Osteocyte (in vitro differentiated cells): ENCODE results near the gene CYP24A1. TPM values are rescaled to one million over a fixed set of nuclear protein-coding genes. Genes with fewer than 3 reads are reported as not detected.

Experiments
- DNase-seq: peaks from one replicate; pipeline ENCODE4 v3.0.0; 2021; ENCODE audit warnings: mixed read lengths; ENCODE audit not compliant: unreplicated experiment; ENCODE audit errors: extremely low spot score
- H3K27ac Mint-ChIP-seq: one replicate; pipeline ENCODE4 v1.8.0; 2021; ENCODE audit warnings: mild to moderate bottlenecking, mixed read lengths; ENCODE audit not compliant: unreplicated experiment
- H3K27me3 Mint-ChIP-seq: one replicate; pipeline ENCODE4 v1.8.0; 2021; ENCODE audit warnings: mixed read lengths; ENCODE audit not compliant: unreplicated experiment
- H3K36me3 Mint-ChIP-seq: one replicate; pipeline ENCODE4 v1.8.0; 2021; ENCODE audit warnings: mixed read lengths; ENCODE audit not compliant: unreplicated experiment
- H3K4me1 Mint-ChIP-seq: one replicate; pipeline ENCODE4 v1.8.0; 2021; ENCODE audit warnings: mixed read lengths; ENCODE audit not compliant: unreplicated experiment
- H3K4me3 Mint-ChIP-seq: one replicate; pipeline ENCODE4 v1.8.0; 2021; ENCODE audit warnings: mild to moderate bottlenecking, moderate library complexity, mixed read lengths; ENCODE audit not compliant: unreplicated experiment
- H3K9me3 Mint-ChIP-seq: one replicate; pipeline ENCODE4 v1.8.0; 2021; ENCODE audit warnings: mixed read lengths; ENCODE audit not compliant: unreplicated experiment
- total RNA-seq: library from RNA; stranded (reverse); gene quantifications from 2 replicates; pipeline ENCODE4 v1.2.1, GENCODE V29; 2021
- TF ChIP-seq, protein P1 (sequence below): fragments of 200-600 bp; sonication (generic); IDR thresholded peaks from 2 replicates; pipeline ENCODE4 v1.5.0; 2021; ENCODE audit warnings: antibody characterized with exemption, mild to moderate bottlenecking, moderate library complexity

Gene CYP24A1
- total RNA-seq, 1 donor from 2014 or later: not detected

DNA sequence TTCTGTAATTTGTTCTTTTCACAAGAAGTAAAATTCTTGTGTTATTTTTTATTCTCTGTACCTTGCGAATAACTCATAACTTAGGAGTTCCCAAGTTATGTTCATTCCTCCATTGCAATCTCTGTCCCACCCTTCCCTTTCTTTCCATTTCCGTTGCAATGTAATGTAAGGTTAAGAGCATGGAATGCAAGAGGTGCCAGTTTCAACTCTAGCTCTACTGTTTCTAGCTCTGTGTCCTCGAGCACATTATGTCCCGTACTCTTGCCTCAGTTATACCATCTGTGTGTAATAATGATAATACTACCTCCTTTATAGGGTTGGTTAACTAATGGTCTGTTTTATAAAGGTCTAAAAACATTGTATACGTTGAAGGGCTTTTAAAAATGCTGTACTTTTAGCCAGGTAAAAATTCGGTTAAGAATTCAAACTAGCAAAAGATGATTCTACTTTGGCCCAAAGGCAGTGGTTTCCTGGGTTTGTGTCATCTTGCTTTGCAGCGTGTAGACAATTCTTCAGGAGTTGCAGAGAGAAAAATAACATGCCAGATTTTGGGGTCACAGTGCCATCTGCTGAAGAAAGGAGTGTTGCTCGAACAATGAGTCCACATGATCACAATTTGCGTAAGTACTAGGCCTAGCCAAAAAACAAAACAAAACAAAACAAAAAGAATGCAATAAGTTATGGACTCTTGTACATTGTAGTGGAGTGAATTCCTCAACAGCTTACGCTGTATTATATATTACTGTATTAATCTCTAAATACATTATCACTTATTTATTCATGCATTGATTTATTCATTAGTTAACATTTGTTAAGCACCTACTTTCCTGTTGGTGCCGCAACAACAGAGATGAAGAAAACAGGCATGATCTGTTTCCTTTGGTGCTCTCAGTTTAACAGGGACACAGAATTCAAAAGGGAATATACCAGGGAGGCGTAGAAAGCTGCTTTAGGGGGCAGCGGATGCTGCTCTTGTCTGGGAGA lies 24.1 kb upstream of the CYP24A1 start:
- H3K4me1 Mint-ChIP-seq: no peaks in the 10 kb centered on the region
- no peak overlapping the region for H3K27ac Mint-ChIP-seq
- H3K36me3 Mint-ChIP-seq: no peaks in the 10 kb centered on the region
- no peak overlapping the region for H3K4me3 Mint-ChIP-seq
- no peaks in the 10 kb centered on the region for H3K9me3 Mint-ChIP-seq
- TF ChIP-seq, protein P1, sequence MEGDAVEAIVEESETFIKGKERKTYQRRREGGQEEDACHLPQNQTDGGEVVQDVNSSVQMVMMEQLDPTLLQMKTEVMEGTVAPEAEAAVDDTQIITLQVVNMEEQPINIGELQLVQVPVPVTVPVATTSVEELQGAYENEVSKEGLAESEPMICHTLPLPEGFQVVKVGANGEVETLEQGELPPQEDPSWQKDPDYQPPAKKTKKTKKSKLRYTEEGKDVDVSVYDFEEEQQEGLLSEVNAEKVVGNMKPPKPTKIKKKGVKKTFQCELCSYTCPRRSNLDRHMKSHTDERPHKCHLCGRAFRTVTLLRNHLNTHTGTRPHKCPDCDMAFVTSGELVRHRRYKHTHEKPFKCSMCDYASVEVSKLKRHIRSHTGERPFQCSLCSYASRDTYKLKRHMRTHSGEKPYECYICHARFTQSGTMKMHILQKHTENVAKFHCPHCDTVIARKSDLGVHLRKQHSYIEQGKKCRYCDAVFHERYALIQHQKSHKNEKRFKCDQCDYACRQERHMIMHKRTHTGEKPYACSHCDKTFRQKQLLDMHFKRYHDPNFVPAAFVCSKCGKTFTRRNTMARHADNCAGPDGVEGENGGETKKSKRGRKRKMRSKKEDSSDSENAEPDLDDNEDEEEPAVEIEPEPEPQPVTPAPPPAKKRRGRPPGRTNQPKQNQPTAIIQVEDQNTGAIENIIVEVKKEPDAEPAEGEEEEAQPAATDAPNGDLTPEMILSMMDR: no peak
- no peak for DNase-seq
- peaks cover 33% of the 10 kb centered on the region for H3K27me3 Mint-ChIP-seq

DNA sequence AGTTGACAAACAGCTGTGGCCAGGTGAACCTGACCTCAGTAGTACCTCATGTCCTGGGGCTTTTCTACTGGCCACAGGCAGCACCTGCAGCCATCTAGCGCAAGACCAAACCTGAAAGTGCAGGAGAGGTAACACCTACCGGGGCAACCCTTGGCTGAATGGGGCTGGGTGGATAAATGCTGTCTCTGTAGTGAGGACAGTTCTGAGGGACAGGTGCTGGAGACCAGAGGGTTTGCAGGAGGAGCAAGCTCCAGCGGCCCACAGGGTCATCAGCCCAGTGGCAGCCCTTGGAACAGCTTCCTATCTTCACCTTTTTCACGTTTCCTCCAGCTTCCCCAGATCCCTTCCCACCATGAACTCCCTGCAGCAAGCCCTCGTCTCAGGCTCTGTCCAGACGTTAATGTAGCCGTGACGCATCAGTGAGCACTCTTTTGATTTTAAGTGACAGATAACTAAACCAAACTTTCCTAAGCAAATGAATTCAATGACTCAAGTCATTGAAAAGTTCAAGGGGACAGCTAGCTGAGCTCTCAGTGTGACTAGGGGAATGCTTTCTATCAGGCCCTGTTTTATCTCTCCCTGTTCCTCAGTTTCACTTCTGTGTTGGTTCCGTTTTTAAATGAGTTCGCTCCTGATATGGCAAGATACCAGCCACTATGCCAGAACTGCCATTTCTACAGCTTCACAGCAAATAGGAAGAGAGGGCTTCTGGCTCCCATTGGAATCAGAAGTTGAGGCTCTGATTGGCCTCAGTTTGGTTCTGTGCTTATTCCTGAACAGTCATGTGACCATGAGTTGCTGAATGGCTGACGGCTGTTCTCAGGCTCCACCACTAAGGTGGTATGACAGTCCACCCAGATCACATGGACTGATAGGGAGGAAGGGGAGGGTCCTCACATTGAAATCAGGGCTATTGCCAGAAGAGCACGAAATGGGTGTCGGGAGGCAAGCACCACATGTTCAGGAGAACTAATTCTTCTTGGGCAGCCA lies 22.0 kb upstream of the CYP24A1 start:
- Mint-ChIP-seq H3K4me3 (no peak overlapping the region), H3K9me3 (no peaks in the 10 kb centered on the region), H3K4me1 (no peaks in the 10 kb centered on the region), H3K36me3 (no peaks in the 10 kb centered on the region), H3K27ac (no peak overlapping the region), H3K27me3 (peaks cover 23% of the 10 kb centered on the region)
- TF ChIP-seq, protein P1: no peak
- DNase-seq: no peak

- H3K27ac Mint-ChIP-seq: no peak overlapping the region
- no peaks in the 10 kb centered on the region for H3K9me3 Mint-ChIP-seq
- H3K4me1 Mint-ChIP-seq: no peaks in the 10 kb centered on the region
- TF ChIP-seq, protein P1: no peak
- no peak overlapping the region for H3K4me3 Mint-ChIP-seq
- H3K27me3 Mint-ChIP-seq: peaks cover 18% of the 10 kb centered on the region
- no peak for DNase-seq
- H3K36me3 Mint-ChIP-seq: no peaks in the 10 kb centered on the region
These were observed 21.1 kb upstream of the CYP24A1 start for GRCh38 chr20:54194724-54195438.

- Mint-ChIP-seq H3K36me3 (no peaks in the 10 kb centered on the region), H3K9me3 (no peaks in the 10 kb centered on the region), H3K27ac (no peak overlapping the region), H3K27me3 (peaks cover 22% of the 10 kb centered on the region), H3K4me3 (no peak overlapping the region), H3K4me1 (no peaks in the 10 kb centered on the region)
- TF ChIP-seq, protein P1: no peak
- DNase-seq: no peak
These were observed 20.0 kb upstream of the CYP24A1 start for GRCh38 chr20:54193817-54194216.
